HS-27A (cell line): Measurements from ENCODE around the gene NINJ2.

ENCODE experiments used
- DNase-seq: peaks from one replicate; pipeline ENCODE4 v3.0.0-alpha.2; 2012; ENCODE audit warnings: low read depth, missing footprints

NINJ2 gene

DNA sequence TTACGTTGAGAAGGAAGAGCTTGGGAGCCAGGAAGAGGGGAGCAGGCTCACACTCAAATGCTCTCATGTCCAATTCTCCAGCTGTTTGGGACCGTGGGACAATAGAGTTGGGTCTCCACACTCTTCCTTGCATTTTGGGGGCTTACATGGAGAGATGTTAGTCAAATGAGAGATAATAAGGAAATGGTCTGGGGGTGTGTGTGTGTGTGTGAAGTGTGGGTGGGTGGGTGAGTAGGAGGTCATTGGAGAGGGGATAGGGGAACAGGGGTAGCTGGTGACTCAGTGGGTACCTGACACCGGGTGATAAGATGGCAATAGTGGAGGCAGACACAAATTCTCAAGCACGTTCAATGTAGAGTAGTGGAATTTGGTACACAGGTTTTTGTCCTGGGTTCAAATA is 135.5 kb downstream of the NINJ2 start:
- no peak for DNase-seq

DNA sequence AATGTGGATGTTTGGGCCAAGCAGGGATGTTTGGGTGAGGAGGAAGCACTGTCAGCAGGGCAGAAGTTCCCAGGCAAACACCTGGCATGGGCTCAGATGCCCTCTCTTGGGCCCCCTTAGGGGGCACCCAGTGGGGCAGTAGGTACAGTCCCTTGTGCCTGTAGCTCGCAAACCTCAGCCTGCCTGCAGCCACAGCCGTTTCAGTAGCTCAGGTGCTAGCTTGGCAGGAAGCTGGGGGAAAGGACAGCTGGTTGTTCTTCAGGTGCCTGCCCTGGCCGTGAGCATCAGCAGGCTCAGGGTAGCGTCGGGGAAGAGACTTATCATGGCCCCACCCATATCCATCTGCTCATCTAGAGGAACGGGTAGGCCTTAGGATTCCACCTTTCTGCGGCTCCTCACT is 136.0 kb downstream of the NINJ2 start:
- no peak for DNase-seq

DNA sequence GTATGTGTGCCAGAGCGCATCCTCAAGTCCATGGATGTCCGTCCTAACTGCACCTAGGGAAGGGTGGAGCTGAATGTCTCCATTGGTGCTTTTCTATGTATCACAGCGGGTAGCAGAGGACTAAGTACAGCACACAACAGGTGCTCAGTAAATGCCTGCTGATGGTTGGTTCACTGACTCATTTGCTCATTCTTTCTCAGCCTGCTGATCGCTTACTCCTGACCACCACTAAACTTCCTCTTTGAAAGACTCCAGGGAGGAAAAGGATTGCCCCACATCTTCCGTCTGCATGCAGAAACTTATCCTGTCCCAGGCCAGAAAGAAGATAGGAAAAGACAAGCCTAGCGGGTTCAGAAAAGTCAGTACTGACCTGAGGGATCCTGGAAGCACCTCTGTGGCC is 137.2 kb downstream of the NINJ2 start:
- no peak for DNase-seq

DNA sequence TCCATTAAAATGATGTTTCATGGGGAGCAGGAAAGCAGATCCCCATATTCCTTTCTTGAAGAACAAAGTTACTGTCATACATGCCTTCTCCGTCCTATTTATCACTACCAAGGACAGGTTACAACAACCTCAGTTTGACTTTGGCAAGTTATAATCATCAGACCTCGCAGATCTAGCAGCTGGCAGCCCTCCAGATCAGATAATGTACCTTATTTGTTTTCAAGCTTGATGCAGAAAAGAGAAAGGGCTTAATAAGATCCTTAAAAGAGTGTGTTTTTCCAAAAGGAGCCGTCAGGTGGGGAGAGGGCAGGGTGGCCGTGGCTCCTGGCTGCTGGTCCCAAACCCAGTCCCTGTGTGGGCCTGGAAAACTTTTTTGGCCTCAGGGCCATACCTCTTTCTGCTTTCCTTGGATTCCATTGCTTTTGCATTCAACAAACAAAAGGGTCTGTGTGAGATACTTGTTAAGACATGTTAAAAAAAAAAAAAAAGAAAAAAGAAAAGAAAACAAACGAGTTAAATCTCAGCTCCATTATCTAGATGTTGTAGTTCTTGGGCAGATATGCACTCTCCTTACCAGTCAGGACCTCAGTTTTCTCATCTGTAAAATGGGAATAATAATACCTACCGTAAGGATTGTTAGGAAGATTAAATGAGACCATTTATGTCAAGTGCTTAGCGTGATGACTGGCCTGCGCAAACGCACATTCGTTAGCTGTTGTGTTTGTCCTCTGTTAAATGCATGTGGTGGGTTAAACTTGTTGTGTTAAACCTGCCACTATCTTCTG is 138.9 kb downstream of the NINJ2 start:
- no peak for DNase-seq

DNA sequence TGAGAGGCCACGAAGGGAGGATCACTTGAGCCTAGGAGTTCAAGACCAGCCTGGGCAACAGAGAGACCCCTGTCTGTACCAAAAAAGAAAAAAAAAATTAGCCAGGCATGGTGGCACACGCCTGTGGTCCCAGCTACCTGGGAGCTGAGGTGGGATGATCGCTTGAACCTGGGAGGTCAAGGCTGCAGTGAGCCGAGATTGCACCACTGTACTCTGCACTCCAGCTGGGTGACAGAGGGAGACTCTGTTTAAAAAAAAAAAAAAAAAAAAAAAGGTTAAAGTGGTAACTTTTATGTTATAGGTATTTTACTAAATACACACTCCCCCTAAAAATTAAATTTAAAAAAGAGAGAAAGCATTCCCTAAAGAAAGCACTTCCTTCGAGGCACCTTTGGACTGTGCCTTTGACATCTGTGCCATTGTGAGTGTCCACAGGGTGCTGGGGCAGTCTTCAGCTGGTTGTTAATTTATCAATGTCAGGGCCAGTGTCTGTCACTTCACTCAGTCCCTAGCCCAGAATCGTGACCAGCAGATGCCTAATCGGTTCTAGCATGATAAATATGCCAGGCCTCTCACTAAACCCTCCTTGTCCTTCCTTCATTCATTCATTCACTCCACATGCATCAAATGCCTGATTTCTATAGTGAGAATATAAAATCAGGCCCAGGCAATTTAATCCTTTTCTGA is 140.4 kb downstream of the NINJ2 start:
- no peak for DNase-seq

DNA sequence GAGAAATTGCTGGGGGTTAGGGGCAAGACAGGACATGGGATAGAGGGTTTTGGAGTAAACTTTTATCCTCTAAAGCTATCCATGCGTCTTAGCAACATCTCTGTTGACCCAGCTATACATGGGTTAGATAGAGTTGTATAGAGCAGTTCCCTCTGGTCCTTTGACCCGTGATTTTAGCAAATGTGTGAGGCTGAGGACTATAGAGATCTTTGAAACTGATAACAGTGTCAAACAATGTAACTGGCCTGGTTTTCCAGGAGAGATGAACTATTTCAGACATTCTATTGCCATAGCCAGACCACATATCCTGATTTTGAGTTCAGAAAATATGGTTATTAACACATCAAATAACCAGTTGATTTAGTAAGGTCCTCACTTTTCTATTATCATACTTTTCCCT is 143.1 kb downstream of the NINJ2 start:
- no peak for DNase-seq

DNA sequence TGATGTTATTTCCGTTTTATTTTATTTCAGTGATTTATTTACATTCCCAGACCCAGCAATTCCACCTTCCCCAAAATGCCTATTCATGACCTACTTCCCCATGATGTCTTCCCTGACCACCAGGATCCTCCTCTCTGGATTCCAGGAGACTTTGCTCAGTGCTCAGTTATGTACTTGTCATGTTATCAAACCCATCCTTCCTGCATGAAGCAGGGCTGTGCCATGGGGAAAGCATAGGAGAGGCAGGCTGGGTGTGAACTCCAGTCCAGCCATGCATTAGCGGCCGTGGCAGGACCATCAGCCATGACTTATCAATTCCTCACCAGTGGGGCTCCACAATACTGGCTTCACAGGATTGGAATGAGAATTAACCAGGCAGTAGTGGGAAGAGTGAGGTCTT is 145.7 kb downstream of the NINJ2 start:
- DNase-seq: no peak
